Thymus (tissue), 11 donors: ENCODE results near the gene KANSL3. TPM values are rescaled to one million over a fixed set of nuclear protein-coding genes. Genes with fewer than 3 reads are reported as not detected.

Experiments
- DNase-seq, 9 donors: peaks; one replicate each; pipeline ENCODE4 v3.0.0-alpha.2; 2013; ENCODE audit warnings: low spot score in 9 of 9, low read depth in 6 of 9, missing footprints in 1 of 9
- H3K27ac ChIP-seq, 2 donors: one replicate each; pipeline ENCODE4 v1.5.1; 2013; ENCODE audit warnings: control low read depth in 1 of 2, low read depth in 1 of 2, low read length in 1 of 2, mild to moderate bottlenecking in 1 of 2, moderate library complexity in 1 of 2
- H3K27me3 ChIP-seq, 2 donors: one replicate each; pipeline ENCODE4 v1.5.1; 2013; ENCODE audit warnings: low read length in 1 of 2; ENCODE audit not compliant: control insufficient read depth in 2 of 2, insufficient read depth in 1 of 2
- H3K36me3 ChIP-seq, 2 donors: one replicate each; pipeline ENCODE4 v1.5.1; 2013; ENCODE audit warnings: low read length in 1 of 2, mild to moderate bottlenecking in 1 of 2, moderate library complexity in 1 of 2; ENCODE audit not compliant: control insufficient read depth in 2 of 2, insufficient read depth in 2 of 2
- H3K4me1 ChIP-seq, 2 donors: one replicate each; pipeline ENCODE4 v1.5.1; 2013; ENCODE audit warnings: low read length in 2 of 2; ENCODE audit not compliant: control insufficient read depth in 2 of 2, insufficient read depth in 2 of 2
- H3K4me3 ChIP-seq, 2 donors: one replicate each; pipeline ENCODE4 v1.5.1; 2013; ENCODE audit warnings: low read length in 2 of 2, control low read depth in 1 of 2, mild to moderate bottlenecking in 1 of 2
- H3K9me3 ChIP-seq, 2 donors: one replicate each; pipeline ENCODE4 v1.5.1; 2013; ENCODE audit warnings: low read length in 1 of 2, mild to moderate bottlenecking in 1 of 2; ENCODE audit not compliant: control insufficient read depth in 2 of 2, insufficient read depth in 1 of 2
- WGBS: extraction: QIAGEN DNeasy Blood & Tissue Kit; methylation state at CpG from one replicate; pipeline ENCODE4 v1.1.7; 2013; 5-methylcytosine and 5-hydroxymethylcytosine counted together
- polyA plus RNA-seq: library from polyadenylated mRNA; stranded (reverse); fragments of 200-250 nt; gene quantifications from one replicate; pipeline ENCODE4 v1.2.3, GENCODE V29; 2013
- total RNA-seq: library from RNA; stranded (reverse); fragments of 120-200 nt; gene quantifications from one replicate; pipeline ENCODE4 v1.2.4, GENCODE V29; 2013
- donor health status: healthy.

Gene KANSL3
- total and polyA plus RNA-seq, 2 donors, result 21.2 to 27.2 TPM

GRCh38 chr2:96622544-96622943 is 15.6 kb downstream of the KANSL3 start:
- H3K27ac ChIP-seq, result no peak overlapping the region
- H3K4me1 ChIP-seq, result no peaks in the 10 kb centered on the region
- H3K36me3 ChIP-seq, result peaks cover 29 to 55% of the 10 kb centered on the region in 2 donors
- H3K27me3 ChIP-seq, result no peaks in the 10 kb centered on the region
- 97% methylated on average over 3 of the region's 3 CpGs for WGBS
- no peak for DNase-seq
- H3K9me3 ChIP-seq, result no peaks in the 10 kb centered on the region
- H3K4me3 ChIP-seq, result no peak overlapping the region

DNA sequence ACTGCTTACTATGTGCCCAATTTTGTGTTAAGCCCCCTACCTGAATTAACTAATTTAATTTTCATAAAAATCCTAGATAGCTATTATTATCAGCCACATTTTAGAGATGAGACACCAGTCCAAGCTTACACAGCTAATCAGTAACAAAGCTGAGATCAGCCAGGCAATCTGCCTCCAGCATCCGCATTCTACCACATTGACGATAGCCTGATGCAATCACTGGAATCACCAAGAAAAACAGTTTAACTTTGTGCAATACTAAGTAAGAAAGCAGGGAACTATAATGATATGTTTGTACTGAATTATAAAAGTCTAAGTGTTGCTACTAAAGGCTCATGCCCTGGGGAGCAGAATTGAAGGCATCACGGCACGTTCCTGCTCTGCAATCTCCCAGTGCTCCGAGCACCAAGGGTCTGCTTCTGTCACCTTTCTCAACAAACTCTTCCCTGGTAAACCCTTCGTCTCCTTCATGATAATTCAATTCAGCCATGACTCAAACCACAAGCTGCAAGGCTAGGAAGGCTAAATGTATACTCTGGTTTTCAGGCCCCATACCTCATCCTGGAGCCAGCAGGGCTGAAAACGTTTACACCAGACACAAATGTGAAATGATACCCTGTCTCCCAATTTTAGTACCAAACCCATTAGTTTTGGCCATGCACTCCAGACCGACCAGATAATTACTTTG is 19.4 kb downstream of the KANSL3 start:
- H3K36me3 ChIP-seq, result peaks cover 36 to 65% of the 10 kb centered on the region in 2 donors
- no peak overlapping the region for H3K4me3 ChIP-seq
- WGBS, result 86% methylated on average over 8 of the region's 8 CpGs
- H3K27ac ChIP-seq, result no peak overlapping the region
- no peaks in the 10 kb centered on the region for H3K4me1 ChIP-seq
- no peaks in the 10 kb centered on the region for H3K27me3 ChIP-seq
- no peaks in the 10 kb centered on the region for H3K9me3 ChIP-seq
- no peak for DNase-seq

DNA sequence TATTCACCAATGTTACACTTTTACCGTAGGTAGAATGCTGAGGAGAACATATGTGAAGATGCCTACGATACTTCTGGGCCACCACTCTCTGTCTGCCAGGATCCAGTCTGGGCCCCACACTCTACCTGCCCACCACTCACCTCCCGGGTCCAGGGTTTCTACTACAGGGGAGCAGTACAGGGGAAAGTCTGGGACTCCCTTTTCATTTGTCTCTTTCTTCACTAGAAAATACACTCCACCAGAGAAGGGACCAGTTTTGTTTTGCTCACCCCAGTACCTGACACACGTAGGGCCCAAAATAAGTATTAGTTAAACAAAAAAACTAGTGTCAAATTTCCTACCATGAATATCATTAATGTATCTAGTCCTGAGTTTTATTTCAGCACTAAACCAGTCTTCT is 21.1 kb downstream of the KANSL3 start:
- peaks cover 48 to 72% of the 10 kb centered on the region in 2 donors for H3K36me3 ChIP-seq
- no peaks in the 10 kb centered on the region for H3K27me3 ChIP-seq
- H3K4me3 ChIP-seq, result no peak overlapping the region
- no peaks in the 10 kb centered on the region for H3K9me3 ChIP-seq
- H3K4me1 ChIP-seq, result no peaks in the 10 kb centered on the region
- H3K27ac ChIP-seq, result peak overlapping the region in 1 of 2 donors; percentile 69
- no peak for DNase-seq
- 86% methylated on average over 4 of the region's 4 CpGs for WGBS

- 94% methylated on average over 6 of the region's 6 CpGs for WGBS
- Histone ChIP-seq H3K4me1 (no peaks in the 10 kb centered on the region), H3K9me3 (no peaks in the 10 kb centered on the region), H3K27ac (no peak overlapping the region), H3K4me3 (no peak overlapping the region), H3K36me3 (peaks cover 49 to 77% of the 10 kb centered on the region in 2 donors), H3K27me3 (no peaks in the 10 kb centered on the region)
- no peak for DNase-seq
These were observed 21.6 kb downstream of the KANSL3 start for GRCh38 chr2:96616535-96616934.

GRCh38 chr2:96616128-96616527 is 22.0 kb downstream of the KANSL3 start:
- peaks cover 53 to 81% of the 10 kb centered on the region in 2 donors for H3K36me3 ChIP-seq
- no peaks in the 10 kb centered on the region for H3K9me3 ChIP-seq
- no peaks in the 10 kb centered on the region for H3K4me1 ChIP-seq
- H3K27ac ChIP-seq, result no peak overlapping the region
- no peaks in the 10 kb centered on the region for H3K27me3 ChIP-seq
- 100% methylated on average over 1 of the region's 1 CpG for WGBS
- no peak for DNase-seq
- H3K4me3 ChIP-seq, result no peak overlapping the region

DNA sequence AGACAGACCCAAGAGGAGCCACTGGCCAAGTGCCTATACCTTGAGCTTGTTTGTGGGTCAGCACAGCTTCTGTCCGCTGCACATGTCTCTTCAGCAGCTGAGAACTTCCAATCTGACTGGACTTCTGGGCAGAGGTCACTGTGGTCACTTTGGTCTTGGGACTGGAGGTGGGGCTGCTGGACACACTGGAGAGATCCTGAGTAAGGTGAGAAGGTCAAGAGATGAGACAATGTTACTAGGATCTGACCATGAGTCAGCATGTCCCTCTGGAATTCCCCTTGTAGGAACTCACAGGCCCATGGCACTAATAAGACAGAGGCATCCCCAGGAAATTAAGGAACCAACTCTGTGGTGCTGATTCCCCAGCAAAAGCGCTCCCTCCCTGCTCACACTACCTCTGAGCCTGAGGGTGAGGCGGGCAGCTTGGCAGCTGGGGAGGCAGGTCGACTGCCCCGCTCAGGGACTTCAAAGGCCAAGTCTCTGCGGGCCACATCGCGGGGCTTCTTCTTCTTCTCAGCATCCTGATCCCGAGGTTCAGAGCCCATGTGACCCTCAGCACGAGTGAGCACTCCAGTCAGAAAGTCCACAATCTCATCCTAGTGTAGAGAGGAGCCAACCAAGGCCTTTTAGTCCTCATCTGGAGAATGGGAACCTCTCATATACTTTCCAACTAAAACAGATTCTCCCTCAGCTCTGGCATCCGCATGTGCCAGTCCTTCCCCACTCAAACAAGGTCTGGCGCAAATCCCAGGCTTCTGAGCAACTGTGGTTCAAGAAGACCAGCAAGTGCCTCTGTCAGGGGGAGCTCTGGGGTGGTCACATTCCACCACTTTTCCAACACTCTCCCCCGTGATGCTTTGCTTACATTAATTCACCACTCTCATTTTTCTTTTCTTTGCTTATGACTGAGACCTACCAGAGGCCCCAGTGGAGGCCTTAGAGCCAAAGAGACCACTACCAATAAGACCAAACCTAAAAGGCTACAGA is 29.4 kb downstream of the KANSL3 start:
- DNase-seq, result no peak
- Histone ChIP-seq H3K27ac (no peak overlapping the region), H3K4me3 (no peak overlapping the region), H3K27me3 (no peaks in the 10 kb centered on the region), H3K4me1 (no peaks in the 10 kb centered on the region), H3K36me3 (peaks cover 90 to 97% of the 10 kb centered on the region in 2 donors), H3K9me3 (no peaks in the 10 kb centered on the region)
- WGBS, result 98% methylated on average over 13 of the region's 13 CpGs

GRCh38 chr2:96604104-96604503 is 34.0 kb downstream of the KANSL3 start:
- peaks cover 83 to 90% of the 10 kb centered on the region in 2 donors for H3K36me3 ChIP-seq
- H3K27ac ChIP-seq, result no peak overlapping the region
- DNase-seq, result no peak
- H3K9me3 ChIP-seq, result no peaks in the 10 kb centered on the region
- WGBS, result 95% methylated on average over 2 of the region's 2 CpGs
- no peak overlapping the region for H3K4me3 ChIP-seq
- H3K4me1 ChIP-seq, result no peaks in the 10 kb centered on the region
- H3K27me3 ChIP-seq, result no peaks in the 10 kb centered on the region

- Histone ChIP-seq H3K36me3 (peaks cover 71 to 82% of the 10 kb centered on the region in 2 donors), H3K27me3 (no peaks in the 10 kb centered on the region), H3K27ac (no peak overlapping the region), H3K4me3 (no peak overlapping the region), H3K9me3 (no peaks in the 10 kb centered on the region), H3K4me1 (no peaks in the 10 kb centered on the region)
- whole genome bisulfite sequencing, result 98% methylated on average over 2 of the region's 2 CpGs
- peak in 2 of 9 donors; percentile 9 to 10 for DNase-seq
These were observed 35.7 kb downstream of the KANSL3 start for GRCh38 chr2:96602330-96602823.
